K562 (cell line): ENCODE measurements around the gene YPEL4. TPM values are rescaled to one million over a fixed set of nuclear protein-coding genes. Genes with fewer than 3 reads are reported as not detected.

Experiments used
- ARID4B ChIP-seq: sonication (generic); formaldehyde crosslinking; IDR thresholded peaks from 2 replicates; pipeline ENCODE4 v1.8.0; 2022; ENCODE audit warnings: mild to moderate bottlenecking, missing genetic modification reagents
- CCNT2 ChIP-seq: IDR thresholded peaks from 2 replicates; pipeline ENCODE4 v1.6.1; 2011; ENCODE audit warnings: borderline replicate concordance, low read depth, mild to moderate bottlenecking, moderate library complexity, mixed read lengths, low read length; ENCODE audit not compliant: insufficient read length; ENCODE audit errors: extremely low read depth
- FOXM1 ChIP-seq, 2 experiments: fragments of 450-650 bp in 1 of 2; sonication (generic) in 1 of 2; formaldehyde crosslinking in 1 of 2; IDR thresholded peaks; 2 replicates each; pipeline versions ENCODE4 v1.6.1 to v1.9.0; 2017 to 2022; ENCODE audit warnings: low read depth in 2 of 2, mild to moderate bottlenecking in 2 of 2, missing genetic modification reagents in 1 of 2, moderate library complexity in 1 of 2
- FOXP1 ChIP-seq: sonication (generic); formaldehyde crosslinking; IDR thresholded peaks from 2 replicates; pipeline ENCODE4 v1.8.0; 2022; ENCODE audit warnings: mild to moderate bottlenecking, missing genetic modification reagents
- HNRNPLL ChIP-seq: fragments of 200-400 bp; formaldehyde crosslinking; IDR thresholded peaks from 2 replicates; pipeline ENCODE4 v1.6.1; 2017; ENCODE audit warnings: low read length, low read depth, mild to moderate bottlenecking; ENCODE audit not compliant: poor library complexity, severe bottlenecking
- MAFK ChIP-seq: IDR thresholded peaks from 2 replicates; pipeline ENCODE4 v1.6.1; 2011; ENCODE audit warnings: low read length, improper control_type of control experiment
- NKRF ChIP-seq: fragments of 450-650 bp; IDR thresholded peaks from 2 replicates; pipeline ENCODE4 v1.6.1; 2016; ENCODE audit warnings: borderline replicate concordance
- NR2F6 ChIP-seq: fragments of 450-650 bp; formaldehyde crosslinking; IDR thresholded peaks from 2 replicates; pipeline ENCODE4 v1.4.0; 2020; ENCODE audit warnings: mild to moderate bottlenecking
- RBM25 ChIP-seq: fragments of 200-400 bp; formaldehyde crosslinking; IDR thresholded peaks from 2 replicates; pipeline ENCODE4 v1.6.1; 2018; ENCODE audit warnings: low read length, low read depth, moderate library complexity; ENCODE audit not compliant: severe bottlenecking
- SAFB2 ChIP-seq: fragments of 200-400 bp; formaldehyde crosslinking; IDR thresholded peaks from 2 replicates; pipeline ENCODE4 v1.6.1; 2018; ENCODE audit warnings: borderline replicate concordance, low read length, low read depth, moderate library complexity; ENCODE audit not compliant: severe bottlenecking
- TBL1XR1 ChIP-seq, 2 experiments: IDR thresholded peaks; 2 replicates each; pipeline ENCODE4 v1.6.1; 2012; ENCODE audit warnings: improper control_type of control experiment in 2 of 2, low read length in 2 of 2, mild to moderate bottlenecking in 1 of 2
- ZBTB43 ChIP-seq: sonication (generic); formaldehyde crosslinking; IDR thresholded peaks from 2 replicates; pipeline ENCODE4 v1.8.0; 2023; ENCODE audit warnings: mild to moderate bottlenecking, missing genetic modification reagents
- polyA plus RNA-seq, 8 experiments: library from polyadenylated mRNA; depleted of rRNA in 4 of 8; stranded (reverse) in 5 of 8; unstranded in 3 of 8; fragments of >200 nt; fragmentation: Nextera tagmentation in 2 of 8; fragmentation: Illumina TruSeq in 1 of 8; extraction: Ambion mirVana in 2 of 8; extraction: Trizol in 1 of 8; gene quantifications; 2 replicates each; pipeline versions ENCODE4 v1.2.1 to v1.2.3, GENCODE V29; 2011 to 2014; ENCODE audit warnings: inconsistent platforms in 1 of 8, missing spikeins in 1 of 8
- total RNA-seq, 7 experiments: library from RNA; depleted of rRNA in 6 of 7; stranded (reverse); fragments of >200 nt in 6 of 7; fragmentation: Illumina TruSeq in 2 of 7; extraction: Trizol in 2 of 7; gene quantifications; 2 replicates each; pipeline versions ENCODE4 v1.2.1 to v1.2.3, GENCODE V29; 2011 to 2021; ENCODE audit warnings: low replicate concordance in 1 of 7
- TF ChIP-seq, protein P1 (sequence below): fragments of 450-650 bp; IDR thresholded peaks from 2 replicates; pipeline ENCODE4 v1.6.1; 2016; ENCODE audit warnings: antibody characterized with exemption
- TF ChIP-seq, protein P2 (sequence below), 2 experiments: fragments of 450-650 bp; conservative IDR thresholded peaks; 2 replicates each; pipeline ENCODE4 v1.6.1; 2017; ENCODE audit warnings: mild to moderate bottlenecking in 2 of 2, moderate library complexity in 2 of 2

YPEL4 gene
- total and polyA plus RNA-seq, 9 of the 15 experiments (the other 6 are each of a cell fraction or from before 2014, with no cell fraction given) = 0.07 to 1.4 (median 0.40) TPM; not detected in 2

DNA sequence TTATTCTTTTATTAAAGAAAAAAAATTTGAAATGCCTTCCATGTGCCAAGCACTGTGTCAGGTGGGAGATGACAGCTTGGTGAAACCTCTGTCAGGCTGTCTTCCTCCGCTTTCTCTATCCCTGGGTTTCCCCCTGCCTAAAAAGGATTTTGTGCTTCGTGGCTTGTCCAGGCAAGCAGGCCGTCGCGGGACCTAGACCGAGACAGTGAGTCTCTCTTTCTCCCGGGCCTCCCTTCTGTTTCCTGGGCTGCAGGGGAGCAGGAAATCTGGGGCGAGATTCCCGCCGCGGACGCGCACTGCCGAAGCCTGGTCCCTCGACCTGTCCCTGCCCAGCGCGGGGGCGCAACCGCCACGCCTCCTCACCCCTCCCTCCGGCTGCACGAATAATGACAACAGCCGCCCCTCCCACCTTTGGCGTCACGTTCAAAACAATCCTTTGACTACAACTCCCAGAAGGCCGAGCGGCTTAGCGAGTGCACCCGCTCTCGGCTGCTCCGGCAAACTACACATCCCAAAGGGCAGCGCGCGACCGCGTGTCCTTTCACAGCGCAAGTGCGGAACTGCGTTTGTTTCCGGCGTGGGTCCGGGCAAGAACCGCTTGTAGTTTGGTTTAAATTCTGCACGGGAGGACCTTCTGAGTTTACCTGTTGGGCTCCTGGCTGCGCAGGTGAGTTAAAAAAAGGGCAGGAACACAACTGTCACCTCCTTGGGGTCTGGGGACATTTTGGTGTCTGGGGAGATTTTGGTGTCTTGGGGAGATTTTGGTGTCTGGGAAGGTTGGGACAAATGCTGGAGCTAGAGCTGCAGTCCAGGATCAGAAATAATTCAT is 7.7 kb upstream of the YPEL4 start, which contains the start of gene CLP1 (continued):
- TF ChIP-seq, protein P1, sequence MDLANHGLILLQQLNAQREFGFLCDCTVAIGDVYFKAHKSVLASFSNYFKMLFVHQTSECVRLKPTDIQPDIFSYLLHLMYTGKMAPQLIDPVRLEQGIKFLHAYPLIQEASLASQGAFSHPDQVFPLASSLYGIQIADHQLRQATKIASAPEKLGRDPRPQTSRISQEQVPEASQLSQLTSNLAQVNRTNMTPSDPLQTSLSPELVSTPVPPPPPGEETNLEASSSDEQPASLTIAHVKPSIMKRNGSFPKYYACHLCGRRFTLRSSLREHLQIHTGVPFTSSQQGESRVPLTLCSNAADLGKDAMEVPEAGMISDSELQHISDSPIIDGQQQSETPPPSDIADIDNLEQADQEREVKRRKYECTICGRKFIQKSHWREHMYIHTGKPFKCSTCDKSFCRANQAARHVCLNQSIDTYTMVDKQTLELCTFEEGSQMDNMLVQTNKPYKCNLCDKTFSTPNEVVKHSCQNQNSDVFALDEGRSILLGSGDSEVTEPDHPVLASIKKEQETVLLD = peak; percentile 63; the same call in 1 of the 2 replicates
- TF ChIP-seq TBL1XR1 (IDR thresholded peaks at IDR 0.05; ENCODE audit: low read length in 2 of 2) (no peak; a peak in 1 of 4 replicates), MAFK (no peak), ARID4B (CRISPR knock-in tag) (peak; percentile 86), ZBTB43 (CRISPR knock-in tag) (no peak), NKRF (peak; percentile 92), FOXP1 (CRISPR knock-in tag) (0 out of 2 replicates have a peak, but pooled peaks have one; percentile 84), NR2F6 (CRISPR knock-in tag) (no peak), RBM25 (peak; percentile 74), SAFB2 (no peak), HNRNPLL (peak; percentile 63), FOXM1 (IDR thresholded peaks at IDR 0.05; ENCODE audit: low read depth) (no peak), FOXM1 (CRISPR knock-in tag; IDR thresholded peaks at IDR 0.05; ENCODE audit: low read depth) (no peak), CCNT2 (peak; percentile 83)
- TF ChIP-seq, protein P2, sequence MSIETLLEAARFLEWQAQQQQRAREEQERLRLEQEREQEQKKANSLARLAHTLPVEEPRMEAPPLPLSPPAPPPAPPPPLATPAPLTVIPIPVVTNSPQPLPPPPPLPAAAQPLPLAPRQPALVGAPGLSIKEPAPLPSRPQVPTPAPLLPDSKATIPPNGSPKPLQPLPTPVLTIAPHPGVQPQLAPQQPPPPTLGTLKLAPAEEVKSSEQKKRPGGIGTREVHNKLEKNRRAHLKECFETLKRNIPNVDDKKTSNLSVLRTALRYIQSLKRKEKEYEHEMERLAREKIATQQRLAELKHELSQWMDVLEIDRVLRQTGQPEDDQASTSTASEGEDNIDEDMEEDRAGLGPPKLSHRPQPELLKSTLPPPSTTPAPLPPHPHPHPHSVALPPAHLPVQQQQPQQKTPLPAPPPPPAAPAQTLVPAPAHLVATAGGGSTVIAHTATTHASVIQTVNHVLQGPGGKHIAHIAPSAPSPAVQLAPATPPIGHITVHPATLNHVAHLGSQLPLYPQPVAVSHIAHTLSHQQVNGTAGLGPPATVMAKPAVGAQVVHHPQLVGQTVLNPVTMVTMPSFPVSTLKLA (conservative IDR thresholded peaks at IDR 0.05) = peak; percentile 98 to 99
